NOMO-1 treated with dmso at 0.1 percent for 144 hours (cell line): Measurements from ENCODE around the gene RASGRP2.

Experiments
- DNase-seq: peaks from one replicate; lab custom pipeline; 2025; ENCODE audit not compliant: unreplicated experiment; lab: John Stamatoyannopoulos, UW

RASGRP2 gene

DNA sequence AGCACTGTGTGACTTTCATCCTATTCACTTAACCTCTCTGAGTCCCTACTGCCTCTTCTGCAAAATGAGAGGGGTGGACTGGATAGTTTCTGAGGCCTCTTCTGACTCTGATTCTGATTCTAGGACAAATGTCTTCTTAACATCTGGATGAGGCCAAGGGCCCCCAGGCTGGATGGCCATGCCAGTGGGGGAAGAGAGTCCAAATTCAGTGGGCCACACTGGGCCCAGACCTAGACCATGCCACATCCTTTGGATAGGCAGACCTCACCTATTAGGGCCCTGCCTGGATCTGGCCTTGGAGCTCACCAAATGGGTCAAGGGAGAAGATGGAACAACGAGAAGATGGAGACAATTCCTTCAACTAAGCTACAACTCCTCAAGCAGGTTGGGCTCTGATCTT is 45.5 kb downstream of the RASGRP2 start:
- DNase-seq = no peak

DNA sequence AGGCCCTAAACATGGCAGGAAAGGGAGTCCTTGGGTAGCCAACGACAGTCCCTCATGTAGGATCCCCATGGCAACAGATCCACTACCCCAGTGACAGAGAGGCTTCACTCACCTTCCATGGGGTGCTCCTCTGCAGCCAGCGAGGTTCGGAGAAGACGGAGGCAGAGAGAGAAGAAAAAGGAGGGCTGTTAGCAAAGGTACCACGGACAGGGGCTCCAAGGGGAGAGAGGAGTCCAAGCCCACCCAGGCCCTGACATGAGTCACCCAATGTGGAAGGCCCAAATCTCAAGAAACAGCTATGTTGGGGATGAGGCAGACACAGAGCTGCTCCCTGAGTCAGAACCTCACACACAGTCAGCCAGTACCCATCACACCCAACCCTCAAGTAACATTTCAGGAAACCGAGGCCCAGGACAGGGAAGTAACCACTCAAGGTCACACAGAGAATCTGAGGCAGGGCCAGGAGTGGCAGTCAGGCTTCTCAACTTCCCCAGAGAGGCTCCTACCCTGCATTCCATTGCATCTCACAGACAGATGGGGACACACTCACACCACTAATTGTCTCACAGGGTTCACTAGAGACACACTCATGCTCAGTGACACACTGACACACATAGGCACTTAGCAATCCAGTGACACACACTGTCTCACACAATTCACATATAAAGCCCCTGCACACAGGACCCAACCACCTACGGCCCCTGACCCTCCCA is 46.1 kb downstream of the RASGRP2 start:
- no peak for DNase-seq

GRCh38 chr11:64696045-64696444 is 47.9 kb downstream of the RASGRP2 start:
- no peak for DNase-seq

GRCh38 chr11:64695548-64695947 is 48.4 kb downstream of the RASGRP2 start:
- DNase-seq = no peak

DNA sequence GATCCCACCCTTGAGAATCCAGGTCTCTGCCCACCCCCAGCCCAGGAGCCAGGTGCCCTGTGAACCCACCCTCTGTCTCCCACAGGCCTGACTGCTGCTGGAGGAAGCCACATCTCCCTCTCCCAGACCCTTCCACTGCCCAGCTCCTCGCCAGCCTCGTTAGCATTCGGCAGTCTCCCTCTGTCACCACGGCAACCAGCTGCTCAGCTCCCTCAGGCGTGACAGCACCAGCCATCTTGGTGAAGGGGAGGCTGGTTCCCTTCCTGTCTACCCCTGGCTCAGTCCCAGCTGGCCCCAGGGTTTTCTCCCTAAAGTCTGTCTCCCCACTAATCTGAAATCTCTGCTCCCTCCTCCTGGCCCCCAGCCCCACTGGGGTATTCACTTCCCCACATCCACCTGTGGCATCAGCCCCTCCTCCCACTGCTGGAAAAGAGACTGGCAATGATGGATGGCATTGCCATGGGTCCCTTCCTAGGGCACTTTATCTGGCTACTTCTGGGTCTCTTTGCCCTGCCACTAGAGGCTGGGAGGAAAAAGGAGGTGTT is 49.0 kb downstream of the RASGRP2 start:
- DNase-seq = no peak

GRCh38 chr11:64694026-64694755 is 49.8 kb downstream of the RASGRP2 start:
- no peak for DNase-seq

DNA sequence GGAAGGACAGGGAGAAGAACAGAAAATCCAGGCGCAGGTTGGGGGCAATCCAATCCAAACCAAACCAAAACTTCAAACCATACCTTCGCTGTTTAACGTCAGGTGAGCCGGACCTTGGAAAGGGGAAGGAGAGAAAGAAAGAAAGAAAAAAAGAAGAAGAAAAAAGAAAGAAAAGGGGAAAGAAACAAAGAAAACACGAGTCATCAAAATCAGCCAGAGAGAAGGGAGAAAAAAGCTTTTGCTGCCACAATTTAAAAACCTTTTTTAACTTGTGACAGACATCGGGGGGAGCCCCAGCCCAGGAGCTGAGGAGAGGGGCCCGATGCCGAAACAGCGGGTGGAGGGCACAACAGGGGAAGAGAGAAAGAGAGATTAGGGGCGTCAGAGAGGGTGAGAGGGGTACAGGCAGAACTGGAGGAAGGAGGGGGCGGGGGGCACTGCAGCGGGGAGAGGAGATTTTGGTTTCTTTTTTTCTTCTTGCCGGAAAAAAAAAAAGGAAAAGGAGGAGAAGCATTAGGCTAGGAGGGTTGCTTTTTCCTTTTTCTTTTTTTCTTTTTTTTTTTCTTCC is 51.1 kb downstream of the RASGRP2 start:
- no peak for DNase-seq

GRCh38 chr11:64691543-64691942 is 52.4 kb downstream of the RASGRP2 start:
- no peak for DNase-seq

GRCh38 chr11:64690235-64690634 is 53.7 kb downstream of the RASGRP2 start:
- no peak for DNase-seq

GRCh38 chr11:64688534-64688982 is 55.4 kb downstream of the RASGRP2 start:
- peak; percentile 84 for DNase-seq

DNA sequence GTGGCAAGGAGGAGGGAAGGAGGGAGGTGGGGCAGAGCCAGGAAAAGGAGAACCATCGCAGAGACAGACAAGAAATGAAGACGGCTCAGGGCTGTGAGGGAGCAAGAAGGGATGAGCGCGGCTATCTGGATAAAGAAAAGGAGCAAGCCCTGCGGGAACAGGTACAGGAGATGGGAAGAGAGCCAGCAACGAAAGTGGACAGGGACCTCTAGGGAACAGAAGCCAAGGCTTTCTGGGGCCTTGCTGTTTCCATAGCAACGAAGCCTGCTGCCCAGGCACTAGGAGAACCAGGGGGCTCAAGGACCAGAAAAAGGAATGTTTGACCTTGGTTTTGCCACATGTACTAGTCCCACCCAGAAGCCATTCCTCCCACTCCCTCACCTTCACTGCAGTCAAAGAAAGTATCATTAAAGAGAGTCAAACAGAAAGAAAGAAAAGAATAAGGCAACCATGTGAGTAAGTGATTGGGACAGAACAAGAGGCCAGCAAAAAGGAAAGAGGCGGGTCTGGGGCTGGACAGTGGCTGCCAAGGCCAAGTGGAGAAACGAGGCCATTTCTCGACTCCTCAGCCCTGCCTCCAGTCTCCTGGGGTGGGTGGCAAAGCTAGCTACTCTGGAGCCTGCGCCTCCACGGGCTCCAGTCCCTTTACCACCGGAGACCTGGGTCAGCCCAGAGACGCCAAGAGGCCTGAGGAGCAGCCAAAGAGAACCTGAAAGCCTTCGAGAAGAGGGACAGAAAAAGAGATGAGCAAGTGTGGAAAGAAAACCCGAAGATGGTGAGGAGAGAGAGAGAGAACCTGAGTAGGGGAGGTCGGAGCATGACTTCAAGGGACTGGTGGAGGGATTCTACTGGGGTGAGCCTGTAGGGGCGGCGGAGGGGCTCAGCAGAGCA is 56.1 kb downstream of the RASGRP2 start:
- no peak for DNase-seq

GRCh38 chr11:64687204-64687603 is 56.7 kb downstream of the RASGRP2 start:
- DNase-seq = no peak

DNA sequence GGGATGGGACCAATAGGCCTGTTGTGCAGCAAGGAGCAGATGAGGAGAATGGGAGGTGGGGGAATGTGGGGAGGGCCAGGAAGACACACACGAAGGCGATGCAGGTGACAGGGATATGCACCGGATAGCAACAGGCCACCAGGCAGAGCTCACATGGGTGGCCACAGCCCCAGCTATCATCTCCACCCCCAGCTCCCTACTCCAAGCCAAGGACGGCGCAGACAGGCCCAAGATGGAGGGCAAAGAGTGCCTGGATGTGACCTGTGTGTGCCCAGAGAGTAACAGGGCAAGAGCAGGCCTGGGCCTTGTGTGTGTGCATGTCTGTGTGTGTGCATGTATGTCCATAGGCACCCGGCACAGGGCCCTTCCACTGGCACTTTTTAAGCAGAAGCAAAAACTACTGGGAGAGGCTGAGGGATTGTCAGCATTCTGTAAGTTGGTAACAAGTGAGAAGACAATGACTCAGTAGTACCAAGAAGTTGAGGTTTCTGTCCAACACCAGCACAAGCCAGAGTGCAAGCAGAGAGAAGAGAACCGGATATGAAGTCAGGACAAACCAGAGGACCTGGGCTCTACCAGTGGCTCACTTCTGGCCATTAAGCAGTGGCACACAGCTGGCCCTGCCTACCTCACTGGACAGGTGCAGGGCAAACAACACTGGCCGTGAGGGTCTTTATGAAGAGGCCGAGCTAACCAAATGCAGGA is 57.3 kb downstream of the RASGRP2 start:
- no peak for DNase-seq

- no peak for DNase-seq
Measured at GRCh38 chr11:64685536-64685935, 58.4 kb downstream of the RASGRP2 start.

GRCh38 chr11:64684357-64684756 is 59.6 kb downstream of the RASGRP2 start:
- no peak for DNase-seq

GRCh38 chr11:64681171-64681570 is 62.8 kb downstream of the RASGRP2 start:
- no peak for DNase-seq

DNA sequence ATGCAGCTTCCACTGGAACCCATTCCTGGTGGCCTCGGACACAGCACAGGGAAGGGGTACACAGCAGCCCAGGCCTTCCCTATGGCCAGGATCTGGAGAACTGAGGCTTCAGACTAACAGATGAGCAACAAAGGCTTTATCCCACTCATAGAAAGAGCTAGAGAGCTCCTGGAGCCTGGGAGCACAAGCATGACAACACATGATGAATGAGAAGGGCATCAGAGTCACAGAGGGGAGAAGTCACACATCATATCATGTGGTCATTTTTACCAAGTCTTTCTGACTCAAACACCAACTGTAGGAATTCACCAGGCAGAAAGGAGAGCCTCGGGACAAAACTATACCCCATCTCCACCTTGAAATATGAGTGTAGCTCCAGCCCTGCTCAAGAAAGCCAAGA is 64.1 kb downstream of the RASGRP2 start:
- DNase-seq = no peak

GRCh38 chr11:64677441-64678023 is 66.4 kb downstream of the RASGRP2 start:
- no peak for DNase-seq
